HG02852 (cell line): Measurements from ENCODE around the gene POLD2.

Source experiments
- ATAC-seq: cut with Tn5 transposase; IDR thresholded peaks from one replicate; pipeline ENCODE4 v1.9.1; 2021; ENCODE audit warnings: mild to moderate bottlenecking, moderate library complexity; ENCODE audit not compliant: unreplicated experiment

The POLD2 gene

GRCh38 chr7:44103566-44103922 lies 19.8 kb downstream of the POLD2 start:
- ATAC-seq, result no peak

GRCh38 chr7:44102846-44103565 lies 20.3 kb downstream of the POLD2 start:
- no peak for ATAC-seq

- ATAC-seq, result no peak
Measured at GRCh38 chr7:44101966-44102845, 21.1 kb downstream of the POLD2 start.

GRCh38 chr7:44101303-44101965 lies 21.9 kb downstream of the POLD2 start:
- no peak for ATAC-seq

- ATAC-seq, result no peak
Measured at GRCh38 chr7:44100458-44101302, 22.7 kb downstream of the POLD2 start.

GRCh38 chr7:44099669-44100068 lies 23.7 kb downstream of the POLD2 start:
- ATAC-seq, result no peak

GRCh38 chr7:44098092-44099068 lies 25.0 kb downstream of the POLD2 start:
- no peak for ATAC-seq

GRCh38 chr7:44097064-44097932 lies 26.1 kb downstream of the POLD2 start:
- peak; percentile 66 for ATAC-seq

GRCh38 chr7:44096326-44096881 lies 26.9 kb downstream of the POLD2 start:
- ATAC-seq, result no peak

GRCh38 chr7:44095781-44096180 lies 27.6 kb downstream of the POLD2 start:
- no peak for ATAC-seq

GRCh38 chr7:44094883-44095592 lies 28.3 kb downstream of the POLD2 start:
- ATAC-seq, result no peak

- ATAC-seq, result no peak
Measured at GRCh38 chr7:44094365-44094764, 29.0 kb downstream of the POLD2 start.

- no peak for ATAC-seq
Measured at GRCh38 chr7:44093102-44093641, 30.2 kb downstream of the POLD2 start.

- ATAC-seq, result no peak
Measured at GRCh38 chr7:44087911-44088838, 35.2 kb downstream of the POLD2 start.

GRCh38 chr7:44086627-44087026 lies 36.7 kb downstream of the POLD2 start:
- no peak for ATAC-seq

- no peak for ATAC-seq
Measured at GRCh38 chr7:44085546-44085945, 37.8 kb downstream of the POLD2 start.
